Adrenal gland (tissue), 12 donors: Measurements from ENCODE around the gene INPP4A. TPM values are rescaled to one million over a fixed set of nuclear protein-coding genes. Genes with fewer than 3 reads are reported as not detected.

Experiments
- DNase-seq, 7 donors: peaks; one replicate each; pipeline ENCODE4 v3.0.0-alpha.2; 2019 to 2020
- H3K27ac ChIP-seq, 5 donors: fragments of 200-600 bp; sonication (generic) in 4 of 5; 1 replicate in 3 of 5; 2 replicates in 2 of 5; pipeline versions ENCODE4 v1.5.1 to v1.8.0; 2016 to 2020; ENCODE audit warnings: mild to moderate bottlenecking in 1 of 5
- H3K27me3 ChIP-seq: fragments of 200-600 bp; 2 replicates; pipeline ENCODE4 v1.8.0; 2021
- H3K36me3 ChIP-seq, 2 donors: fragments of 200-600 bp; replicated peaks in 1 of 2; 1 replicate in 1 of 2; 2 replicates in 1 of 2; pipeline versions ENCODE4 v1.5.1 to v1.8.0; 2018 to 2022
- H3K4me1 ChIP-seq, 2 donors: fragments of 200-600 bp; replicated peaks in 1 of 2; 1 replicate in 1 of 2; 2 replicates in 1 of 2; pipeline versions ENCODE4 v1.5.1 to v1.8.0; 2018 to 2021
- H3K4me3 ChIP-seq, 4 donors: fragments of 200-600 bp; sonication (generic) in 3 of 4; one replicate each; pipeline ENCODE4 v1.5.1; 2016 to 2018
- H3K9me3 ChIP-seq, 3 donors: fragments of 200-600 bp; sonication (generic) in 1 of 3; replicated peaks in 1 of 3; 1 replicate in 2 of 3; 2 replicates in 1 of 3; pipeline versions ENCODE4 v1.5.1 to v1.8.0; 2016 to 2021
- POLR2A ChIP-seq, 2 donors: fragments of 450-650 bp; IDR thresholded peaks; one replicate each; pipeline ENCODE4 v1.6.1; 2017; ENCODE audit warnings: antibody characterized with exemption in 2 of 2, mild to moderate bottlenecking in 2 of 2, moderate library complexity in 1 of 2
- WGBS, 4 donors: extraction: QIAGEN DNeasy Blood & Tissue Kit in 2 of 4; methylation state at CpG; one replicate each; pipeline versions ENCODE4 v1.1.5 to v1.1.7; 2013 to 2017; 5-methylcytosine and 5-hydroxymethylcytosine counted together
- intact Hi-C, 2 donors: fragments of 100-400 bp; cut with DNase I; formaldehyde crosslinking; loops; one replicate each; pipeline versions ENCODE4 v1.14.1 to v1.15.0; 2022 to 2023
- polyA plus RNA-seq, 3 donors: library from polyadenylated mRNA; stranded (reverse); fragments of 200-250 nt in 2 of 3; fragments of 350-450 nt in 1 of 3; fragmentation: Illumina TruSeq in 1 of 3; extraction: RNeasy Lipid Tissue Mini Kit (QIAGEN cat#74804) in 1 of 3; gene quantifications; one replicate each; pipeline ENCODE4 v1.2.3, GENCODE V29; 2013 to 2014
- total RNA-seq, 9 donors: library from RNA; depleted of rRNA in 4 of 9; stranded (reverse); fragments of >200 nt in 4 of 9; fragments of 120-200 nt in 1 of 9; fragmentation: NEBNext Ultra II Directional in 1 of 9; extraction: Animal tissue kit (Norgen Biotek cat#: 25700) in 1 of 9; gene quantifications; one replicate each; pipeline versions ENCODE4 v1.1.0 to v1.2.4, GENCODE V29; 2013 to 2023
- TF ChIP-seq, protein P1 (sequence below), 6 experiments: fragments of 450-650 bp in 4 of 6; fragments of 200-600 bp in 2 of 6; sonication (generic) in 1 of 6; IDR thresholded peaks; 1 replicate in 5 of 6; 2 replicates in 1 of 6; pipeline versions ENCODE4 v1.5.1 to v1.8.0; 2016 to 2021; ENCODE audit warnings: antibody characterized with exemption in 6 of 6, mild to moderate bottlenecking in 2 of 6, moderate library complexity in 1 of 6
- donor health status: healthy with polysubstance abuse.
- donor health status: Bipolar disorder and iron deficiency.
- donor health status: DM: yes; HTN: yes; CAD: no.
- donor health status: DM: no; HTN: no; CAD: no.
- donor health status: DM: no; HTN: no; CAD: no.
- donor health status: DM: yes; HTN: yes; CAD: no.

INPP4A gene
- total and polyA plus RNA-seq, 12 donors: 8.8 to 40.5 (median 27.3) TPM

DNA sequence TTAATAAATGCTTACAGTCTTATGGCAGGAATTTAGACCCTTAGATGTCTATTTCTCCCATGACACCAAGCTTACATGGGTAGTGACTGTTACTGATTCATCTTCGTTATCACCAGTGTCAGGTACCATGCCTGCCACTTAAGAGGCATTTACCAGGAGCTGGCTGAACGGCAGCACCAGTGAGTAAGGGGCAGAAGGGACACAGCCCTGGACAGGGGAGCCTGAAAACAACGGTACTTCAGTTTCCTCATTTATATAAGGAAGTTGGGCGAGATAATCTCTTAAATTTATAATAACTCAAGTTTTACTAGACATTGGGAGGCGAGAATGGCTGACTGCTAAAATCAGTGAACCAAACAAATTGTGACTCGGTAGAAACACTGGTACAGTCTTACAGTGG is 162.4 kb downstream of the INPP4A start:
- intact Hi-C loops: loop anchor here (10.0 kb wide), 2 partner anchors 162 to 192 kb away; partner anchors contain the start of gene INPP4A (in 1 of the 2)
- 46 to 61% (median 51%) methylated on average over 6 of the region's 6 CpGs for WGBS, 4 donors
- Histone ChIP-seq H3K4me3 (peak overlapping the region in 3 of 4 donors; percentile 81 to 97 (median 91)), H3K27me3 (no peaks in the 10 kb centered on the region), H3K9me3 (no peaks in the 10 kb centered on the region), H3K36me3 (peaks cover 0 to 40% of the 10 kb centered on the region in 2 donors), H3K4me1 (peaks cover 24 to 54% of the 10 kb centered on the region in 2 donors), H3K27ac (no peak overlapping the region)
- TF ChIP-seq POLR2A (IDR thresholded peaks at IDR 0.05): no peak
- TF ChIP-seq, protein P1, sequence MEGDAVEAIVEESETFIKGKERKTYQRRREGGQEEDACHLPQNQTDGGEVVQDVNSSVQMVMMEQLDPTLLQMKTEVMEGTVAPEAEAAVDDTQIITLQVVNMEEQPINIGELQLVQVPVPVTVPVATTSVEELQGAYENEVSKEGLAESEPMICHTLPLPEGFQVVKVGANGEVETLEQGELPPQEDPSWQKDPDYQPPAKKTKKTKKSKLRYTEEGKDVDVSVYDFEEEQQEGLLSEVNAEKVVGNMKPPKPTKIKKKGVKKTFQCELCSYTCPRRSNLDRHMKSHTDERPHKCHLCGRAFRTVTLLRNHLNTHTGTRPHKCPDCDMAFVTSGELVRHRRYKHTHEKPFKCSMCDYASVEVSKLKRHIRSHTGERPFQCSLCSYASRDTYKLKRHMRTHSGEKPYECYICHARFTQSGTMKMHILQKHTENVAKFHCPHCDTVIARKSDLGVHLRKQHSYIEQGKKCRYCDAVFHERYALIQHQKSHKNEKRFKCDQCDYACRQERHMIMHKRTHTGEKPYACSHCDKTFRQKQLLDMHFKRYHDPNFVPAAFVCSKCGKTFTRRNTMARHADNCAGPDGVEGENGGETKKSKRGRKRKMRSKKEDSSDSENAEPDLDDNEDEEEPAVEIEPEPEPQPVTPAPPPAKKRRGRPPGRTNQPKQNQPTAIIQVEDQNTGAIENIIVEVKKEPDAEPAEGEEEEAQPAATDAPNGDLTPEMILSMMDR (IDR thresholded peaks at IDR 0.05): no peak
- no peak for DNase-seq

DNA sequence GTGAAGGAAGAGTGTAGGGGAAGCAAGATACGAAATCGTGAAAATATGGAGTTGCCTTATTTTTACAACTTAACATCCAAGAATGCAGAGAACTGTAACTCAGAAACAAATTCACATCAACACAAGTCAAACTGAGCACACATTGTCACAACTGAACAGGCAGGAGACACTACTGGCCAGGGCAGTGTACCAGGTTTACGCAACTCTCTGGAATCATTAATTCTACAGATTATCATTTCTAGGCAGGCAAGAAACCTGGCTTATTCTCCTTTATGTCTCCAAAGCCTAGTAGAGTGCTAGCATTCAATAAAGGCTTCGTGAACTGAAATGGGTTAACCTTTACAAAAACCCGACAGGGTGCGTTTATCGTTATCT is 163.1 kb downstream of the INPP4A start:
- Histone ChIP-seq H3K27ac (peak overlapping the region; percentile 69 to 98 (median 97)), H3K4me3 (peak overlapping the region; percentile 79 to 97 (median 86)), H3K4me1 (peaks cover 24 to 56% of the 10 kb centered on the region in 2 donors), H3K36me3 (peaks cover 0 to 40% of the 10 kb centered on the region in 2 donors), H3K9me3 (no peaks in the 10 kb centered on the region), H3K27me3 (no peaks in the 10 kb centered on the region)
- TF ChIP-seq, protein P1 (IDR thresholded peaks at IDR 0.05): peak in 1 of 6 experiments; percentile 8
- no peak for TF ChIP-seq POLR2A (IDR thresholded peaks at IDR 0.05)
- intact Hi-C loops: loop anchor here (10.0 kb wide), 2 partner anchors 163 to 193 kb away; partner anchors contain the start of gene INPP4A (in 1 of the 2)
- WGBS, 4 donors: 0 to 3% (median 2%) methylated on average over 3 to 7 of the region's 7 CpGs
- peak in 1 of 7 donors; percentile 31 for DNase-seq

DNA sequence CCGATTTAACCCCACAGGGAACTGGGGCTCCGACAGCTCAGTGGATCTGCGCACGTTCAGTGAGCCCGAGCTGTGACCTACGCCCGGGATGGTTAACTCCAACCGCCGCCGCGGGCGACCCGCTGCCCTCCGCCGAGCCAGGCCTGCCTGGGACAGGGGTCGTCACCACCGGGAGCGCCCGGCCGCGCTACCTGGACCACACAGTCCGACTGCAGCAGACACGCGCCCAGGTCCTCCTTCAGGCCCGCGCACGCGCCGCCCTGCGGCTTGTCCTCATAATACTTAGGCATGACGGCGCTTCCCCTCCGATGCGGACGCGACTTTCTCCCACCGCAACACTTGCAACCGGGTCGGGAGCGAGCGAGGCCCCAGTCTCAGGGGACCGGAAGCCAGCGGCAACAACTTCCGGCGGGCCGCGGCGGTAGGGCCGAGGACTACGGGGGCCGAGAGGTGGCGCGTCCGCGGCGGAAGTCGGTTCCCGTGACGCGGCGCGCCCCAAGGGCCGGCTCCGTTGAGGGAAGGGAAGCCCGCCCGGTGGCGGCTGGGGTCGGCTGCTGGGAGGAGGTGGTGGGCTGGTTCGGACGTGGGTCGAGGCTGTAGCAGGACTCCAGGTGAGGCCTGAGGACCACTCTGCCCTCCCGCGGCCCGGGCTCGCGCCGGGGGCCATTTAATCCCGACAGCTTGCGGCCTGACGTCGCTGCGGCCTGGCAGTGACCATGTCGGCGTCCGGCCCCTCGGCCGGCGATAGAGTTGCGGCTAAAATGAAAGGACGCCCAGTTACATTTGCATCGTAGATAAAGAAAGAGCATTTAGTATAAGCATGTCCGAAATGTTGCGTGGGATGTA is 163.7 kb downstream of the INPP4A start, which contains the start of the genes COA5 and UNC50:
TSS of gene COA5 (minus strand) at position 397 of the 846 bp plus-strand sequence. CDS start at position 290, 107 bp downstream.
TSS of gene UNC50 (plus strand) at position 474 of the 846 bp plus-strand sequence. CDS start 1,171 bp downstream, outside the sequence.
- peak within 1 kb of the TSS; percentile 79 to 97 (median 86) for H3K4me3 ChIP-seq
- 0 to 1% (median 1%) methylated on average over 44 to 93 of the region's 93 CpGs for WGBS, 4 donors
- intact Hi-C loops: loop anchor here (10.0 kb wide), 2 partner anchors 164 to 194 kb away; partner anchors contain the start of gene INPP4A (in 1 of the 2)
- peak within 1 kb of the TSS; percentile 69 to 98 (median 97) for H3K27ac ChIP-seq
- peaks cover 0 to 43% of the 10 kb centered on the region in 2 donors for H3K36me3 ChIP-seq
- peak; percentile 74 to 83 for TF ChIP-seq POLR2A (IDR thresholded peaks at IDR 0.05)
- TF ChIP-seq, protein P1 (IDR thresholded peaks at IDR 0.05): peak in 1 of 6 experiments; percentile 0
- peaks cover 24 to 59% of the 10 kb centered on the region in 2 donors for H3K4me1 ChIP-seq
- H3K9me3 ChIP-seq: no peaks in the 10 kb centered on the region
- no peaks in the 10 kb centered on the region for H3K27me3 ChIP-seq
- peak; percentile 87 to 92 (median 90) for DNase-seq
